SK-N-SH treated with all-trans-retinoic acid at 6 μM for 48 hours (cell line): ENCODE results near the gene ESYT2.

ENCODE experiments used
- ATAC-seq: fragments of 200-7000 bp; cut with Tn5 transposase; 3 replicates; pipeline ENCODE4 v1.9.1; 2020; ENCODE audit warnings: mild to moderate bottlenecking, moderate library complexity
- ARNTL ChIP-seq: fragments of 450-650 bp; formaldehyde crosslinking; IDR thresholded peaks from 2 replicates; pipeline ENCODE4 v1.5.0; 2020; ENCODE audit warnings: low read depth, mild to moderate bottlenecking, moderate library complexity, borderline replicate concordance
- BACH2 ChIP-seq: fragments of 250-450 bp; sonication (Bioruptor Pico); IDR thresholded peaks from 2 replicates; pipeline ENCODE4 v1.9.0; 2021; ENCODE audit warnings: mild to moderate bottlenecking, borderline replicate concordance
- CSDC2 ChIP-seq: fragments of 250-450 bp; sonication (Bioruptor Pico); IDR thresholded peaks from 2 replicates; pipeline ENCODE4 v1.5.0; 2020; ENCODE audit warnings: mild to moderate bottlenecking, moderate library complexity
- ESRRG ChIP-seq: fragments of 250-450 bp; sonication (Bioruptor Pico); IDR thresholded peaks from 2 replicates; pipeline ENCODE4 v1.6.1; 2021; ENCODE audit warnings: mild to moderate bottlenecking
- ISL1 ChIP-seq: fragments of 250-450 bp; sonication (Bioruptor Pico); IDR thresholded peaks from 2 replicates; pipeline ENCODE4 v2.1.2; 2022; ENCODE audit warnings: mild to moderate bottlenecking, moderate library complexity
- RARB ChIP-seq: fragments of 250-450 bp; sonication (Bioruptor Pico); IDR thresholded peaks from 2 replicates; pipeline ENCODE4 v1.8.0; 2021; ENCODE audit warnings: mild to moderate bottlenecking, moderate library complexity
- SNAI2 ChIP-seq: fragments of 250-450 bp; sonication (Bioruptor Pico); IDR thresholded peaks from 2 replicates; pipeline ENCODE4 v1.5.0; 2020; ENCODE audit warnings: mild to moderate bottlenecking, moderate library complexity
- TCF4 ChIP-seq: fragments of 250-450 bp; sonication (Bioruptor Pico); IDR thresholded peaks from 2 replicates; pipeline ENCODE4 v1.8.0; 2021; ENCODE audit warnings: mild to moderate bottlenecking, moderate library complexity, borderline replicate concordance
- ZFP3 ChIP-seq: fragments of 250-450 bp; sonication (Bioruptor Pico); IDR thresholded peaks from 2 replicates; pipeline ENCODE4 v1.5.0; 2020; ENCODE audit warnings: mild to moderate bottlenecking, moderate library complexity
- ZNF8 ChIP-seq: fragments of 450-650 bp; formaldehyde crosslinking; IDR thresholded peaks from 2 replicates; pipeline ENCODE4 v1.5.0; 2020; ENCODE audit warnings: mild to moderate bottlenecking, moderate library complexity
- TF ChIP-seq, protein P1 (sequence below): fragments of 250-450 bp; sonication (Bioruptor Pico); IDR thresholded peaks from 2 replicates; pipeline ENCODE4 v1.5.1; 2021; ENCODE audit warnings: mild to moderate bottlenecking, moderate library complexity
- TF ChIP-seq, protein P2 (sequence below): fragments of 250-450 bp; sonication (Bioruptor Pico); IDR thresholded peaks from 2 replicates; pipeline ENCODE4 v1.5.0; 2020; ENCODE audit warnings: mild to moderate bottlenecking, moderate library complexity
- TF ChIP-seq, protein P3 (sequence below): fragments of 250-450 bp; sonication (Bioruptor Pico); IDR thresholded peaks from 2 replicates; pipeline ENCODE4 v1.8.0; 2021; ENCODE audit warnings: low read depth, mild to moderate bottlenecking, moderate library complexity, borderline replicate concordance

ESYT2 gene

DNA sequence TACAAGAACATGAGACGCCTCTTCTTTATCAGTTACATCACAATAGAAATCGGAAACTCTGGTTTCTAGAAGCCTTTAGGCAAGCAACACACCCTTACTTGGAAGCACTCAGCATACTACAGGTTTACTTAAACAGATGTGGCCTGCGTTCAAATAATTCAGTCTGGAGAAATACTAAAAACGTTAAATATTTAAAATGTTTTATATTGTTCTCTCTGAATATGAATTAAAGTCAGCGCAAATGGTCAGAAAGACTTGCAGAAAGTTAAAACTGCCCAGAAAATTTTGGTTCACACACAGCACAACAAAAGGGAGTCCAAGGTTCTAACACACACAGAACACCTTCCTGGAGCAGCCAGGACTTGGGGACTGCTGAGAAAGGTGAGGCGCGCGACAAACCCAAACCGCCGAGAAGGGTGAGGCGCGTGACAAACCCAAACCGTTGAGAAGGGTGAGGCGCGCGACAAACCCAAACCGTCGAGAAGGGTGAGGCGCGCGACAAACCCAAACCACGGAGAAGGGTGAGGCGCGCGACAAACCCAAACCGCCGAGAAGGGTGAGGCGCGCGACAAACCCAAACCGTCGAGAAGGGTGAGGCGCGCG lies 25.8 kb downstream of the ESYT2 start:
- ATAC-seq, result no peak
- no peak for TF ChIP-seq SNAI2
- no peak for TF ChIP-seq ARNTL
- TF ChIP-seq TCF4 (CRISPR knock-in tag), result no peak
- no peak for TF ChIP-seq ZNF8
- TF ChIP-seq CSDC2, result no peak
- TF ChIP-seq RARB, result no peak
- TF ChIP-seq, protein P1, sequence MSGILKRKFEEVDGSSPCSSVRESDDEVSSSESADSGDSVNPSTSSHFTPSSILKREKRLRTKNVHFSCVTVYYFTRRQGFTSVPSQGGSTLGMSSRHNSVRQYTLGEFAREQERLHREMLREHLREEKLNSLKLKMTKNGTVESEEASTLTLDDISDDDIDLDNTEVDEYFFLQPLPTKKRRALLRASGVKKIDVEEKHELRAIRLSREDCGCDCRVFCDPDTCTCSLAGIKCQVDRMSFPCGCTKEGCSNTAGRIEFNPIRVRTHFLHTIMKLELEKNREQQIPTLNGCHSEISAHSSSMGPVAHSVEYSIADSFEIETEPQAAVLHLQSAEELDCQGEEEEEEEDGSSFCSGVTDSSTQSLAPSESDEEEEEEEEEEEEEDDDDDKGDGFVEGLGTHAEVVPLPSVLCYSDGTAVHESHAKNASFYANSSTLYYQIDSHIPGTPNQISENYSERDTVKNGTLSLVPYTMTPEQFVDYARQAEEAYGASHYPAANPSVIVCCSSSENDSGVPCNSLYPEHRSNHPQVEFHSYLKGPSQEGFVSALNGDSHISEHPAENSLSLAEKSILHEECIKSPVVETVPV (CRISPR knock-in tag), result no peak
- TF ChIP-seq ZFP3 (CRISPR knock-in tag), result no peak
- TF ChIP-seq, protein P2, sequence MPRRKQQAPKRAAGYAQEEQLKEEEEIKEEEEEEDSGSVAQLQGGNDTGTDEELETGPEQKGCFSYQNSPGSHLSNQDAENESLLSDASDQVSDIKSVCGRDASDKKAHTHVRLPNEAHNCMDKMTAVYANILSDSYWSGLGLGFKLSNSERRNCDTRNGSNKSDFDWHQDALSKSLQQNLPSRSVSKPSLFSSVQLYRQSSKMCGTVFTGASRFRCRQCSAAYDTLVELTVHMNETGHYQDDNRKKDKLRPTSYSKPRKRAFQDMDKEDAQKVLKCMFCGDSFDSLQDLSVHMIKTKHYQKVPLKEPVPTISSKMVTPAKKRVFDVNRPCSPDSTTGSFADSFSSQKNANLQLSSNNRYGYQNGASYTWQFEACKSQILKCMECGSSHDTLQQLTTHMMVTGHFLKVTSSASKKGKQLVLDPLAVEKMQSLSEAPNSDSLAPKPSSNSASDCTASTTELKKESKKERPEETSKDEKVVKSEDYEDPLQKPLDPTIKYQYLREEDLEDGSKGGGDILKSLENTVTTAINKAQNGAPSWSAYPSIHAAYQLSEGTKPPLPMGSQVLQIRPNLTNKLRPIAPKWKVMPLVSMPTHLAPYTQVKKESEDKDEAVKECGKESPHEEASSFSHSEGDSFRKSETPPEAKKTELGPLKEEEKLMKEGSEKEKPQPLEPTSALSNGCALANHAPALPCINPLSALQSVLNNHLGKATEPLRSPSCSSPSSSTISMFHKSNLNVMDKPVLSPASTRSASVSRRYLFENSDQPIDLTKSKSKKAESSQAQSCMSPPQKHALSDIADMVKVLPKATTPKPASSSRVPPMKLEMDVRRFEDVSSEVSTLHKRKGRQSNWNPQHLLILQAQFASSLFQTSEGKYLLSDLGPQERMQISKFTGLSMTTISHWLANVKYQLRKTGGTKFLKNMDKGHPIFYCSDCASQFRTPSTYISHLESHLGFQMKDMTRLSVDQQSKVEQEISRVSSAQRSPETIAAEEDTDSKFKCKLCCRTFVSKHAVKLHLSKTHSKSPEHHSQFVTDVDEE (CRISPR knock-in tag), result no peak
- TF ChIP-seq BACH2 (CRISPR knock-in tag), result no peak

DNA sequence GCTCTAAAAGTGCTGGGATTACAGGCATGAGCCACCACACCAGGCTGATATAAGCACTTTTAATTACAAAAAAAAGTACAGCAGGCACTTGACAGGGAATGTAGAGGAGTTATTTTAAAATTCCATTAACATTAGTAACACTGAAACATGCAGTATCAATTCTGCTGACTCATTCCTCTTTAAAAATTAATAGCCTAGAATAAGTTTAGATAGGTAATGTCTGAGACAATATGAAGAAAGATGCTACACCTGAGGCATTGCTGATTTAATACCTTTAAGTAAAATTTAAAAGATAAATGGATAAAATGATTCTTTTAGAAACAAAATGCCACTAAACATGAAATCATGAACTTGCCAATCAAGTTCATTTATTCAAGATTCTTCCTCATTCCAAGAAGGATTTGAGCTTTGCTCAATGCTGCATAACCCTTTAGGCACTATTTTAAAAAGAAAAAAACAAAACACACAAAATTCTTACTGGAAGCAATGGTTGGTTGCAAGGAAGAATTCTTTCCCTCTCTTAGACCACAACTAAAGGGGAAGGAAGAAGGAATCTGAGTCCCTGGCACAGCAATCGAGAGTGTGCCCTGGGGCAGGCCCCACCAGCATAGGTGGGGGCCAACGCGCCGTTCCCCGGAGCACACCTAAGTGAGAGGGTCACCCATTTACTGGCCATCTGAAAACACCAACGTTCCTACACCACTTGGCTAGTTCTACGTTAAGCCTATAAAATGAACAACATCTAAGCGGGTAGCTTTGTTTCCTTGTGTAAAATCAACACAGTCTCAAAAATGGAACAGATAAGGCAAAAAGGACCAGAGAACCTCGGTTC lies 26.6 kb downstream of the ESYT2 start:
- TF ChIP-seq ISL1 (CRISPR knock-in tag) (peak; percentile 78), CSDC2 (no peak)
- peak; percentile 83 for ATAC-seq

DNA sequence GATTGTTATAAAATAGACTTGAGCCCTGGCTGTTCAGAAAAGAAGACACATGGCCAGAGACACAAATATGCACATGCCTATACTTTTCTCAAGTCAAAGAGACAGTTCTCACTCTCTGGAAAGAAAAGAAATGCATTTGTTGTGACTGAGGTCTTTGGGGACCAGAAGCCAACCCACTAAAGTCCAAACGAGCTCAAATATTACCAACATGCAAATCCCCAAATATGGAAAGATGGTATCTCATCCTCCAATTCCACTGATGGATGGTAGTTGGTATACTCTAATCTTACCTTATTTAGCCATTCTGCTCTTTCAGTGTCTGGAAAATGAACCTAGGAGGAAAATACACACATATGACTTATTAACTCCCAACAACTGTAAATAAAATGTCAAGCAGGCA lies 30.6 kb downstream of the ESYT2 start:
- ATAC-seq, result no peak
- TF ChIP-seq TCF4 (CRISPR knock-in tag), result no peak

DNA sequence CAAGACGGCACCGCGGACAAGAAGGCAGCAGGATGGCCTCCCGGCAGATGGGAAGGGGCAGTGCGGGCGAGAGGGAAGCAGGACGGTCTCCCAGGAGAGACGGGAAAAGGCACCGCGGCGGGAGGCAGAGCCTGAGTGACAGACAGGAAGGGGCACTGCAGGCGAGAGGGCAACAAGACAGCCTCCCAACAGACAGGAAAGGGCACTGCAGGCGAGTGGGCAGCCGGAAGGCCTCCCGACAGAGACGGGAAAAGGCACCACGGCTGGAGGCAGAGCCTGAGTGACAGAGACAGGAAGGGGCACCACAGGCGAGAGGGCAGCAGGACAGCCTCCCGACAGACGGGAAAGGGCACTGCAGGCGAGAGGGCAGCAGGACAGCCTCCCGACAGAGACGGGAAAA lies 32.6 kb downstream of the ESYT2 start:
- ATAC-seq, result no peak

DNA sequence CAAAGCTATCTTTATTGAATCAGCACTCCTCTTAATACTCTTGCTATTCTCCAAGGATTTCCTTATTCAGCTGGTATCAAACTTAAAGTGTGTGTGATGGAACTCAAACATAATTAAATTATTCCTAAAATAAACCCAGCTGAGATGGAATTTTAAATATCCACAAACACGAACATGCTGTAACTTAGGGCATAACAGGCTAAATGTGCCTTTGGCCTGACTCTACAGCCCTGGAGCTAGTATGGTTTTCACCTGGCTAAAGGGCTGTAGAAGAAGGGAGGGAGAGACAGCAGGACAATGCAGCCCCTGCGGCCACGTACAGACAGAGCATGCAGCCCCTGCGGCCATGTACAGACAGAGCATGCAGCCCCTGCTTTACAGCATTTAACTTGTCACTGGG lies 34.0 kb downstream of the ESYT2 start:
- ATAC-seq, result peak; percentile 62
- TF ChIP-seq, protein P3, sequence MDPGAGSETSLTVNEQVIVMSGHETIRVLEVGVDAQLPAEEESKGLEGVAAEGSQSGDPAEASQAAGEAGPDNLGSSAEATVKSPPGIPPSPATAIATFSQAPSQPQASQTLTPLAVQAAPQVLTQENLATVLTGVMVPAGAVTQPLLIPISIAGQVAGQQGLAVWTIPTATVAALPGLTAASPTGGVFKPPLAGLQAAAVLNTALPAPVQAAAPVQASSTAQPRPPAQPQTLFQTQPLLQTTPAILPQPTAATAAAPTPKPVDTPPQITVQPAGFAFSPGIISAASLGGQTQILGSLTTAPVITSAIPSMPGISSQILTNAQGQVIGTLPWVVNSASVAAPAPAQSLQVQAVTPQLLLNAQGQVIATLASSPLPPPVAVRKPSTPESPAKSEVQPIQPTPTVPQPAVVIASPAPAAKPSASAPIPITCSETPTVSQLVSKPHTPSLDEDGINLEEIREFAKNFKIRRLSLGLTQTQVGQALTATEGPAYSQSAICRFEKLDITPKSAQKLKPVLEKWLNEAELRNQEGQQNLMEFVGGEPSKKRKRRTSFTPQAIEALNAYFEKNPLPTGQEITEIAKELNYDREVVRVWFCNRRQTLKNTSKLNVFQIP (CRISPR knock-in tag), result no peak
- TF ChIP-seq ZNF8, result no peak
- no peak for TF ChIP-seq ISL1 (CRISPR knock-in tag)
- TF ChIP-seq, protein P2 (CRISPR knock-in tag), result no peak
- TF ChIP-seq ESRRG, result no peak
- TF ChIP-seq, all 23 proteins: peak for 0

More for the DNA sequence above, 32.6 kb downstream of the ESYT2 start:
- TF ChIP-seq, protein P3 (CRISPR knock-in tag), result no peak
- no peak for TF ChIP-seq ISL1 (CRISPR knock-in tag)
- TF ChIP-seq, all 23 proteins: peak for 0
